ENCODE results near the gene ECEL1. TPM values are rescaled to one million over a fixed set of nuclear protein-coding genes. Genes with fewer than 3 reads are reported as not detected.
"Not testable (repeated sequence)": the region's sequence is repeated elsewhere in the genome, so short reads cannot be mapped to it uniquely, and the experiment has no call there.

Gene ECEL1
- total RNA-seq, 1 experiment from 2014 or later, result not detected

GRCh38 chr2:232447638-232448303, 39.9 kb downstream of the ECEL1 start:
- Histone ChIP-seq H3K4me2 (no peak overlapping the region), H2AFZ (no peak overlapping the region), H3K4me3 (no peak overlapping the region), H3K27ac (no peak overlapping the region), H4K20me1 (ENCODE audit: insufficient read depth) (no peaks in the 10 kb centered on the region), H3F3A (ENCODE audit: insufficient read depth, low read depth) (no peaks in the 10 kb centered on the region), H3K9me2 (ENCODE audit: insufficient read depth) (no peaks in the 10 kb centered on the region), H3K4me1 (replicated peaks; ENCODE audit: insufficient read depth) (no peaks in the 10 kb centered on the region), H3K36me3 (ENCODE audit: low read depth) (no peaks in the 10 kb centered on the region), H3K9me3 (ENCODE audit: insufficient read depth, low read depth) (no peaks in the 10 kb centered on the region), H3K27me3 (ENCODE audit: insufficient read depth, low read depth) (peaks cover 12% of the 10 kb centered on the region), H3K79me2 (ENCODE audit: low read depth) (no peaks in the 10 kb centered on the region)
- ChIA-PET POLR2A (ENCODE audit: unreplicated experiment) (no interaction called here), CTCF (interaction anchor here (0.6 kb wide), 1 partner anchor 527 kb away, joined by 4 read pairs; no protein-coding TSS in a partner anchor)
- DNase-seq, result no peak
- BruUV-seq (replicated peaks), result no TSS peak
- no peak for TF ChIP-seq EZH2 (IDR thresholded peaks at IDR 0.05; ENCODE audit: low read depth)
- TF ChIP-seq CTCF (conservative IDR thresholded peaks at IDR 0.05), result no peak
- intact Hi-C loops (cut with micrococcal nuclease; ENCODE audit: unreplicated experiment), result loop anchor here (2.0 kb wide), 1 partner anchor 75 kb away; no protein-coding TSS in a partner anchor

- Histone ChIP-seq H3K27me3 (ENCODE audit: insufficient read depth, low read depth) (peaks cover 6% of the 10 kb centered on the region), H3K9me3 (ENCODE audit: insufficient read depth, low read depth) (no peaks in the 10 kb centered on the region), H3K36me3 (ENCODE audit: low read depth) (no peaks in the 10 kb centered on the region), H3K4me2 (no peak overlapping the region), H3K79me2 (ENCODE audit: low read depth) (no peaks in the 10 kb centered on the region), H4K20me1 (ENCODE audit: insufficient read depth) (no peaks in the 10 kb centered on the region), H3K27ac (no peak overlapping the region), H3K9me2 (ENCODE audit: insufficient read depth) (no peaks in the 10 kb centered on the region), H3F3A (ENCODE audit: insufficient read depth, low read depth) (no peaks in the 10 kb centered on the region), H3K4me1 (replicated peaks; ENCODE audit: insufficient read depth) (no peaks in the 10 kb centered on the region), H3K4me3 (no peak overlapping the region), H2AFZ (no peak overlapping the region)
- DNase-seq, result no peak
- ChIA-PET CTCF (interaction anchor here (0.6 kb wide), 1 partner anchor 526 kb away, joined by 4 read pairs; no protein-coding TSS in a partner anchor), POLR2A (ENCODE audit: unreplicated experiment) (no interaction called here)
- TF ChIP-seq CTCF (conservative IDR thresholded peaks at IDR 0.05) (no peak), EZH2 (IDR thresholded peaks at IDR 0.05; ENCODE audit: low read depth) (no peak)
- intact Hi-C loops (cut with micrococcal nuclease; ENCODE audit: unreplicated experiment), result loop anchor here (2.0 kb wide), 1 partner anchor 76 kb away; no protein-coding TSS in a partner anchor
- no TSS peak for BruUV-seq (replicated peaks)
These were observed 40.5 kb downstream of the ECEL1 start for GRCh38 chr2:232447091-232447620.

GRCh38 chr2:232446266-232446777, 41.3 kb downstream of the ECEL1 start:
- H4K20me1 ChIP-seq (ENCODE audit: insufficient read depth); H3K4me2 ChIP-seq; DNase-seq; H3K36me3 ChIP-seq (ENCODE audit: low read depth); H3K79me2 ChIP-seq (ENCODE audit: low read depth); H3K4me3 ChIP-seq; H3K27me3 ChIP-seq (ENCODE audit: insufficient read depth, low read depth); H2AFZ ChIP-seq; POLR2A ChIA-PET (ENCODE audit: unreplicated experiment); H3K4me1 ChIP-seq (replicated peaks; ENCODE audit: insufficient read depth); H3K9me2 ChIP-seq (ENCODE audit: insufficient read depth); H3K9me3 ChIP-seq (ENCODE audit: insufficient read depth, low read depth); H3F3A ChIP-seq (ENCODE audit: insufficient read depth, low read depth); H3K27ac ChIP-seq; BruUV-seq (replicated peaks): not testable (repeated sequence)
- TF ChIP-seq CTCF (conservative IDR thresholded peaks at IDR 0.05), result peak; percentile 70
- CTCF ChIA-PET, result interaction anchor here (0.9 kb wide), 1 partner anchor 55 kb away, joined by 3 read pairs; no protein-coding TSS in a partner anchor
- intact Hi-C loops (cut with micrococcal nuclease; ENCODE audit: unreplicated experiment), result loop anchor here (2.0 kb wide), 1 partner anchor 76 kb away; no protein-coding TSS in a partner anchor

DNA sequence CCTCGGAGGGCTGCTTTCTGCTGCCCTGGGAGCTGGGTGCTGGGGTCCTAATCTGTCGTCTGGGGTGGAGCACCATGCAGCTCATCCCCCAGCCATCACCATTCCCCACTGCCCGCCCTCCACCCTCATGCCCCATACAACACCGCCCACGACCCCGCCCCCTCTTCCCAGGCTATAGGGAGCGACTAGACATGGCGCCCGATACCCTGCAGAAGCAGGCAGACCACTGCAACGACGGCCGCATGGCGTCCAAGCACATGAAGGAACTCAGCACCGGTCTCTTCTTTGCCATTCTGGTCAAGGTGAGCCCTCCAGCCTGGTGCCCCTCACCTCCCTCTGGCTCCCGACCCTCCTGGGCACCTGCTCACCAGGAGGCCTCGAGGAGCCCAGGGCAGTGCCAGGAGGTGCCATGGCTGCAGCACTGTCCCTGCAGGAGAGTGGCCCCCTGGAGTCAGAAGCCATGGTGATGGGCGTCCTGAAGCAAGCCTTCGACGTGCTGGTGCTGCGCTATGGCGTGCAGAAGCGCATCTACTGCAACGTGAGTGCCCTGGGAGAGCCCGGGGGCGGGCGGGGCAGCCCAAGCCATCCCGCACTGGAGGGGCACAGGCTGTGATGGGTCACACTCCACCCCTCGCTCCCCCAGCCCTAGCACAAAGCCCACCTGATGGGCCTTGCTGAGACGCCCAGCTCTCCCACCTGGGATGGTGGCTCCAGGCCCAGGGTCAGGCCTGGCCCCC, 42.3 kb downstream of the ECEL1 start:
- H3K27ac ChIP-seq; POLR2A ChIA-PET (ENCODE audit: unreplicated experiment); H3K4me2 ChIP-seq; H3K36me3 ChIP-seq (ENCODE audit: low read depth); H3K9me3 ChIP-seq (ENCODE audit: insufficient read depth, low read depth); H3K9me2 ChIP-seq (ENCODE audit: insufficient read depth); H3K79me2 ChIP-seq (ENCODE audit: low read depth); H3K4me3 ChIP-seq; DNase-seq; H3K4me1 ChIP-seq (replicated peaks; ENCODE audit: insufficient read depth); H3K27me3 ChIP-seq (ENCODE audit: insufficient read depth, low read depth); intact Hi-C loops (cut with micrococcal nuclease; ENCODE audit: unreplicated experiment); H3F3A ChIP-seq (ENCODE audit: insufficient read depth, low read depth); BruUV-seq (replicated peaks); H2AFZ ChIP-seq; H4K20me1 ChIP-seq (ENCODE audit: insufficient read depth): not testable (repeated sequence)
- CTCF ChIA-PET, result interaction anchor here (0.9 kb wide), 1 partner anchor 56 kb away, joined by 3 read pairs; no protein-coding TSS in a partner anchor

Measured in PC-9 (cell line).